CD4-positive, alpha-beta T cell treated with Interleukin-1 beta for 1 hour (primary cell): ENCODE data around the gene RNLS.
"Not testable (repeated sequence)": the region's sequence is repeated elsewhere in the genome, so short reads cannot be mapped to it uniquely, and the experiment has no call there.

Experiments used
- DNase-seq, 2 donors: peaks; one replicate each; pipeline ENCODE4 v3.0.0-alpha.2; 2020 to 2022

Gene RNLS

DNA sequence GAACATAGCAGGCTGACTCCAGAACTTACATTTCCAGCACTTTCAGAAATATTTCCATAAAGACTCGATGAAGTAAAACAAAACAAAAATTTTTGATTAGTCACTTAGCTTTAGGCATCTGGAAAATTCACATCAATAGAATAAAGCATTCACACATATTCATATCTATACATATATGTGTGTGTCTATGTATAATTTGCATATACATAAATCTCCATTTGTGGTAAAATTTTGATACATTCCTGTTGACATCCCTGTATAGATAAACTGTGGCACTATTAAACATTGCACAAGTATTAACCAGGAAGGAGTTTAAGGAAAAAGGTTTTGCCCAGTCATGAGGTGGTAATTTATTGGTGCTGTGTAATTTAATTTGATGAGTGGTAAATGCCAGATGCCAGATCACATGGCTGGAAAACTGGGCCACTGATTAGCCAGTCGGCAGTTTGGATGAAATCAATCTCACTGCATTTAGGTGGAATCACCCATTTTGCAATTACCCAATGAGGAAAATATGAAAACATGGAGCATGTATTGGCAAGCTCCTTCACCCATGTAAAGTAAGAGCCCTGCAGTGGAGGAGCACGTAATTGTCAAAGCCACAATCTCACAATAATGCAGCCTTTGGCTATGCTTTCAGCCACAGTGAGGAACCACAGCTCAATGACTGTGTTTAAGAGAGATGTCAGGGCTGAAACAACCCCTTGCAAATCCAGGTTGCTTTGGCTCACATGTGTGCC is 294.6 kb downstream of the RNLS start:
- DNase-seq = no peak

GRCh38 chr10:88286030-88286429 is 297.1 kb downstream of the RNLS start:
- no peak for DNase-seq

DNA sequence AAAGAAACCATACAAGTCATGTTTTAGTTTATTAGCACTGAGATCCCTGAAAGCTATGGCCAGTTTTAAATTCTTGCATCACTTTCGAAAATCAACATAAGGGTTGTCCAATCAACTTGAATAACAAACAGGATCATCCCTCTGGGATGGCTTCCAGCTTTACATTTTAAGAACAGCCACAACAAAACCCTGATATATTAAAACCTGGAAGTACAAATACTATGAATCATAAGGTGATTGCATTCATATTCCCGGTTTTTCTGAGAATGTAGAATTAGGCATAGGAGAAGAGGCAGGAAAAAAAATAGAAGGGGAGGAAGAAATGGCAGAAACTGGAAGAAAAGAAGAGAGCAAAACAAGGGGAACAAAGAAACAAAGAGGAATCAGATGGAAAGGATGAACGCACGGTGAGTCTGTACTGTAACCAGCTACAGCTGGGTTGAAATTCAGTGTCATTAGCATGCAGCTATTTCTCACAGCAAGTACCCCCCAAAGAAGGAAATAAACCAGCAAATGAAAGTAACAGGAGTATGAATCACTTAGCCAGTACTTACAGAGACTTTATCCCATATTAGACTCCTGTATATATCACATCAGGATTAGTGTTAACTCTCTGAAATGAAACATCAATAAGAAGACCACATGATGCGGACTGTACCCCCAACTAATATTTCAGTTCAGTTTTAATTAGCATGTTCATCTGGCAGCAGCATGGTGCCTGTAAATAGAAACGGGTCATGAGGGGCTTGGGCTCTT is 301.3 kb downstream of the RNLS start:
- DNase-seq = no peak

DNA sequence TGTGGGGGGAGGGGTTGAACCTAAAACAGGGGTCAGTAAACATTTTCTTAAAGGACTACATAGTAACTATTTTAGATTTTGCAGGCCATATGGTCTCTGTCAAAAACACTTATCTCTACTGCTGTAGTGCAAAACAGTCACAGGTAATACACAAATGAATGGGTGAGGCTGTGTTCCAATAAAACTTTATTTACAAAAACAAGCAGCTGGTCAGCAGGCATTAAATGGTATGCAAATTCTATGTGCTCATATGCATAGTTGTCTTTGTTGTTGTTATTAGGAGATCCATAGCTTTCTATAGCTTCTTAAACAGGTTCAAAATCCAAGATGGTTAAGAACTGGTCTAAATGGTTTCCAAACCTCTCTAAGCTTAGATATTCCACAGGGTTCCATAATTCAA is 302.6 kb downstream of the RNLS start:
- no peak for DNase-seq

- no peak for DNase-seq
Measured at GRCh38 chr10:88278912-88279311, 304.2 kb downstream of the RNLS start.

DNA sequence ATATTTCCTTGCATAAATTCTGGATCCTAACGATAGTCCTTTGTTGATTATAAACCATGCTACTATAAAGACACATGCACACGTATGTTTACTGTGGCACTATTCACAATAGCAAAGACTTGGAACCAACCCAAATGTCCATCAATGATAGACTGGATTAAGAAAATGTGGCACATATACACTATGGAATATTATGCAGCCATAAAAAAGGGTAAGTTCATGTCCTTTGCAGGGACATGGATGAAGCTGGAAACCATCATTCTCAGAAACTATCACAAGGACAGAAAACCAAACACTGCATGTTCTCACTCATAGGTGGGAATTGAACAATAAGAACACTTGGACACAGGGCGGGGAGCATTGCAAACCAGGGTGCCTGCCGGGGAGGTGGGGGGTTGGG is 306.2 kb downstream of the RNLS start:
- DNase-seq = not testable (repeated sequence)

DNA sequence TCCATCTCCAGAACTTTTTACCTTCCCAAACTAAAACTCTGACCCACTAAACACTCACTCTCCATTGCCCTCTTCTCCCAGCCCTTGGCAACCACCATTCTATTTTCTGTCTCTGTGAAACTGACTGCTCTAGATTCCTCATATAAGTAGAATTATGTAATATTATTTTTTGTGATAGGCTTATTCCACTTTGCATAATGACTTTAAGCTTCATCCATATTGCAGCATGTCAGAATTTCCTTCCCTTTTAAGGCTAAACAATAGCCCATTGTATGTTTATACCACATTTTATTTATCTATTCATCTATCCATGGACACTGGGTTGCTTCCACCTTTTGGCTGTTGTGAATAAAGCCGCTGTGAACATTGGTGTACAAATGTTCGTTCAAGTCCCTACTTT is 308.8 kb downstream of the RNLS start:
- DNase-seq = no peak

GRCh38 chr10:88273567-88273966 is 309.6 kb downstream of the RNLS start:
- DNase-seq = no peak

- peak; percentile 3 to 11 for DNase-seq
Measured at GRCh38 chr10:88271761-88272543, 311.2 kb downstream of the RNLS start.

DNA sequence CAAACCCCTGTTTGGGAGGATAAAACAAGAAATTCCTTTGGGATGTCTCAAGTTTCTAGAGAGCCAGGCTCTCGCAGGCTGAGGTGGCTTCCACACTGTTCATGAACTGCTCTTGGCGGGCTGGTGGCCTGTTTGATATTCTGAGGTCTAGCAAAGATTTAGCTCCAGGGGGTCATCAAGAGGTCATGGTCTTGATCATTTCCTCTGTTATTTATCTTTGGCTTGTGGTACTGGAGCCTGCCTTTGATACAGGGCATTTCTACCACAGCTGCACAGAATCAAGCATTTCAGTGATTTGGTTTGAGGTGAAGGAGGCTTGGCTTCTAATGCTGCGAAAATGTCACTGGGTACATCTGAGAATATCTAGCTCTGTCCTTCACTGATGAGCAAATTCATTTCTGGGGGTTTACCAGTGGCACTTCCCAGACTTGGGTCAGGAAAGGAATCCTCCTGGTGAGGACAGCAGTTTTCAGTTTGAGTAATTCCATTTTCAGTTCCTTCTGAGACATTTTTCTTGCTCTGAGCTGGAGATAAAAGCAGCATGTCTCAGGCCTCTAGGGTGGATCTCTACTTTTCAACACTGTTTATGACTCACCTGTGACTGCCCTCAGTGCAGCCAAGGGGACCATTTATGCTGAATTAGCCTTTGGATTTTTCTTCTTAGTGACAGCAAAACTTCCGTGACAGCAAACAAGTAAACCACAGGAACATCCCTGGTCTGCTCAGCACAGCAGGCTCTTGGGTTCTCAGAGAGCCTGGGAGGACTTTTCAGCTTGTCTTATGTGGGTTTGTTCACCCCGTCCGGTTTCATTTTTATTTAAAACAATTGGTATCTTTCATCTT is 312.0 kb downstream of the RNLS start:
- DNase-seq = peak; percentile 19 to 49

GRCh38 chr10:88270061-88270808 is 312.9 kb downstream of the RNLS start:
- no peak for DNase-seq

DNA sequence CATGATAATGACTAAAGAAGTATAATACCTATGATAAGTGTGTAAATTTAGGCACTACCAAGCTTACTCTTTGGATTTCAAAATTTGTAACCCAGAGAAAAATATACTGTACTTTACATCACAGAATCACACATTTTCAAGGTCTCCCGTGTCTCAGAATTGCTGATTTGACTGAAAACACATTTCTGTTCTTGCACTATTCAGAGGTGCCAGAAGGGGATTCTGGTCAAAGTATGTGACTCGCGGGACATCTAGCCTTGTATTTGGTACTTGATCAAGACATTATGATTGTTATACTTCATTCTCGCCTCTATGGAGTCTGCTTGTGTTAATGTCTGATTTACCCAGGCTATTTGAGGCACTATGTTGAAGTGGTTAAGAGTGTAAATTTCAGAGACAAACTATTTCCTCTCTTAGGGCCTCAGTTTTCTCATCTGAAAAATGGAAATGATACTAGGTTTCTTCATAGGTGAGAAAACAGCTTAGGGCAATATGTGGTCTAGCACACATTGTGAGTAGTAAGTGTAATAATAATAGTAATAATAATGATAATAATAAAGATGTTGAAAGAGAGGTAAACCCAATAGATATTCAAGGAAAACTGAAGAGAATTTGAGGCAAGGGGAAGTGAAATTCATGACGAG is 320.4 kb downstream of the RNLS start:
- DNase-seq = no peak

DNA sequence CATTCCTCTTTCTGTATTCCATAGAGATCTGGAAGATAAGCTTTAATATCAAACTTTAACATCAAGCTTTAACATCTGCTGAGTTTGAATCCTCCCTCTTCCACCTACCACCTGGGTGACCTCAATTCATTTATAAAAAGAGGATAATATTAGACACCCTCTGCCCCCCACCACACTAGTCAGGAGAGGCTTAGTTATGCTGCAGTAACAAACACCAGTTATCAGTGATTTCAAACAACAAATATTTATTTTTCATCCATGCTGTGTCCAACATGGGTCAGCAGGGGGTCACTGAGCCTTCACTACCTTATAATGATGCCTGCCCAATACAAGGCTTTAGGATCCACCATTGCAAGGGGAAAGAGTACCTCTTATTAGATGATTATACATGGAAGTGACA is 322.0 kb downstream of the RNLS start:
- no peak for DNase-seq

DNA sequence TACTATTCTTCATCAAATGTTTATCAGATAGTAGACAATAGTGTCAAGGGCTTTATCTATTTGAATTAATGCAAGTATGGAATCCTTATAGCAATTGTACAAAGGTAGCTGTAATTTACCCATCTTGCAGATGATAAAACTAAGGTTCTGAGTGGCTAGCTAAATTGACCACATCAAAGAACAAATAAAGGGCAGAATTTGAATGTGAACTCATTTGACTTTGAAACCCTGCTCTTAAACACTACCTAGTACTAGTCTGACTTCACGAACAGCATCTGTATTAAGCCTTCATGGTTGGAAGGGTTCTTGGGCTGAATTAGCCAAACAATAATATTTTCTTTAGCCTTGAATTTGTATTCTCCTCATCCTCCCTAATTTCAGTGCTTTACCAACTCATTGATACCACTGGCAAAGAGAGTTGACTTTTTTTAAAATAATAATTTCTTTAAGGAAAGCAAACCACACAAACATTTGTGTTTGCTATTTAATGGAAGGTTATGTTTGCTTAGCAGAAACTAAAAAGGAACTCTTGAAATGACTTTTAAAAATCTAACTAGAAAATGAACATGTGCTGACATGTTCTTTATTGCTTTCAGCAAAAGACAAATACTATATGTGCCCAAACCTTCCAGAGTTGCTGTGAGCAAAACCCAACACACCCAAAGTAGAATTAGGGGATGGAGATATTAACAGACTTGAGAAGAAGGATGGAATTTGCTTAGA is 322.6 kb downstream of the RNLS start:
- DNase-seq = no peak

DNA sequence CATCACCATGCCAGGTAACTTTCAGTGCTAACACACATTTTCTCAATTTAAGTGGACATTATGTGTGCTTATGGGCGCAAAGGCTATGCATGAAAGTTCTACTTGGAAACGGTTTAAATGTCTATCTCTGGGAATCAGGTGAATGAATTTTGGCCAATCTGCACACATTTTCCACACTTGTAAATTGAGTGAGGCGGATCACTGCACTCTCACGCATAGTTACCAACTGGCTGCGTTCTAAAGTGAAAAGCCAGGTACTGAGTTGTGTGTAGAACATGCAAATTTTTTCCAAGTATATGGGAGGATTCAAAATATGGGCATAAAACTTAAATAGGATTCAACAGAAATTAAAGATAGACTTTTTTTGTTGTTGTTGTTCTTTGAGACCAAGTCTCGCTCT is 323.7 kb downstream of the RNLS start:
- no peak for DNase-seq

DNA sequence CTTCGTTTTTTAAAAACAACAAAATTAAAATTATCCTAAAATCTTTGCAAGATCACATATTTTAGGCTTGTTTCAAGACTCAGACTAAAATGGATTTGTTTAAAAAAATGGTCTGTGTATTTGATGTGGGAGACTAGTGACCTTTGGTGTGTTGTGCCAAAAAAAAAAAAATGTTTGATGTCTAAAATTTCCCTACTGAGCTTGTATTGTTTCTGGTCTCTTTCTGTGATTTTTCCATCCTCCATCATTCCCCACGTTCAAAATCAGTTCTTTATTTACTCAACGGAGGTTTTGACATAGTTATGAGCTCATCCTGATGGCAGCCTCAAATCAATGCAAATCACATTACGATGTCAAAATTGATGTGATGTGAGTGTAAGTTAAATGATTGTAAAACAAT is 326.2 kb downstream of the RNLS start:
- no peak for DNase-seq

GRCh38 chr10:88256013-88256680 is 327.0 kb downstream of the RNLS start:
- DNase-seq = no peak

DNA sequence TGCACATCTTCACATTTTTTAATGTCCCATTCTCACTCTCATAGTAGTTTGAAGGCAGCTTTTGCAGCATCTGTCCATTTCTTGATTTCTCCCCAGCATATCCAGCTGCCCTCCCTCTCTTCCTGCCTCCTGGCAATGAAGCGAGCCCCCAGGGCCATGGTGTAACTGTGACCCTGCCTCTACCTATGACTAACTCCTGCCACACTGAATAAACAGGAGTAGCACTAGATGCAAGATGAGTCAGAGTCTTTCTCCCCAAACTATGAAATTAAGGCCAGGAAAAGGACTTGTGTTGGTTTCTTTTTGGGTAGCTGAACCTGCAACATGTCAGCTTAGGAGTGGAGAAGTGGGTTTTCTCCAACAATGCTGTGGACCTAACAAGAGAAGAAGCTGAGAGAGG is 329.0 kb downstream of the RNLS start:
- no peak for DNase-seq

DNA sequence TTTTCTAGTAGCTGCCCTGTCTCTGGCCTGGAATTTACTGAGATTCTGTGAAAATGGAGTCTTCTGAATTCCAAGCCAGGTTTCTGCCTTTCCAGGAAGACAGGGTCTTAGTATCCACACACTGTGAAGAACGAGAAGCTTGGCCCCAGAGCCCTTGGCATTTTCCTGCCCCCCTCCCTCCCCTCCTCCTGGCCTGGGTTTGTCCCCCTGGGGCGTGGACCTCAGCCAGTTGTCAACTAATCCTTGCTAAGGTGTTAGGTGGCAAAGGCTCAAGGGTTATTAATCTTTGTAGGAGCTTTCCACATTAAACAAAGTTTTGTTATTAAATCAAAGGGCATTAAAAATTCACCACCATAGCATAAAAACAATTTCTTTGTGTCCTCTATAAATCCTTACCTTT is 329.5 kb downstream of the RNLS start:
- DNase-seq = no peak

DNA sequence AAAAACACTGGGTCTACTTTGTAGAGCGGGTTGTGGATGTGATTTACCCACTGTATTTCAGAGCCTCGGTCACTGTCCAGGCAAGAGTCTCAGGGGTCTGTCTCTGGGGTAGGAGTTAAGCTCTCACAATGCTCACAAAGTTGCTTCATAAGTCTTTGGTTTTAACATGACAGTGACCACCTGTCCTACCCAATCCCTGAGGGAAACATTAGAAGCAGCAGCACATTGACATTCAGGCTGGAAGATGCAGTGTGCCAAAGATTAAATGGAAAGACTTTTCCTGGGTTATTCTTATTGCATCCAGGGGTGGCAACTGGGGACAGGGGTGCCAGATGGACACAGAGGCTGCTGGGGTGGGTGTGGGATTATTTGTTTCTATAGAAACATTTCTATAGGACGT is 330.0 kb downstream of the RNLS start:
- DNase-seq = no peak
